Measurements from ENCODE around the gene VAV3.

DNA sequence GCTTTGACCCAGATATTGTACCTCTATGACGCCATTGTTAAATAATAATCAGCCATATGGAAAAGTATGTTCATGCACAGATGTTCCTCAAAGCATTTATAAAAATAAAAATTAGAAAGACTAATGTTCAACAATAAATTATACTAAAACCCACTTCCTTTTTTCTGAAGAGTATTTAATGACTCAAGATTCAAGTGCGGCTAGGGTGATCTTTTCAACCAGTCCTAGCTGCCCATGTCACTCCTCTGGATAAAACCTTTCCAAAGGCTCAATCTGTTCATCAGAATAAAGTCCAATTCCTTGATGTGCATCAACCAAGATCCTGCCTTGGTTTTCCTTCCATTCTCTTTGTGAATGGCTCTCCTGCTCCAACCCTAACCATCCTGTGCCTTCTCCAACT is 292.0 kb downstream of the VAV3 start:
- TF ChIP-seq, protein P1, sequence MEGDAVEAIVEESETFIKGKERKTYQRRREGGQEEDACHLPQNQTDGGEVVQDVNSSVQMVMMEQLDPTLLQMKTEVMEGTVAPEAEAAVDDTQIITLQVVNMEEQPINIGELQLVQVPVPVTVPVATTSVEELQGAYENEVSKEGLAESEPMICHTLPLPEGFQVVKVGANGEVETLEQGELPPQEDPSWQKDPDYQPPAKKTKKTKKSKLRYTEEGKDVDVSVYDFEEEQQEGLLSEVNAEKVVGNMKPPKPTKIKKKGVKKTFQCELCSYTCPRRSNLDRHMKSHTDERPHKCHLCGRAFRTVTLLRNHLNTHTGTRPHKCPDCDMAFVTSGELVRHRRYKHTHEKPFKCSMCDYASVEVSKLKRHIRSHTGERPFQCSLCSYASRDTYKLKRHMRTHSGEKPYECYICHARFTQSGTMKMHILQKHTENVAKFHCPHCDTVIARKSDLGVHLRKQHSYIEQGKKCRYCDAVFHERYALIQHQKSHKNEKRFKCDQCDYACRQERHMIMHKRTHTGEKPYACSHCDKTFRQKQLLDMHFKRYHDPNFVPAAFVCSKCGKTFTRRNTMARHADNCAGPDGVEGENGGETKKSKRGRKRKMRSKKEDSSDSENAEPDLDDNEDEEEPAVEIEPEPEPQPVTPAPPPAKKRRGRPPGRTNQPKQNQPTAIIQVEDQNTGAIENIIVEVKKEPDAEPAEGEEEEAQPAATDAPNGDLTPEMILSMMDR (IDR thresholded peaks at IDR 0.05 in 8 of 11, conservative IDR thresholded peaks at IDR 0.05 in 3 of 11), result no peak
- TF ChIP-seq POLR2AphosphoS5 (IDR thresholded peaks at IDR 0.05) (no peak), POLR2A (IDR thresholded peaks at IDR 0.05) (no peak)

All from spleen (tissue), 7 donors.